CMK (cell line): ENCODE measurements around the gene DPEP2NB.
A peak's percentile ranks its signal among the peaks of the same experiment; 100 is the strongest.
"Not testable (repeated sequence)": the region's sequence is repeated elsewhere in the genome, so short reads cannot be mapped to it uniquely, and the experiment has no call there.

ENCODE experiments used
- DNase-seq: peaks from one replicate; pipeline ENCODE4 v3.0.0-alpha.2; 2010; ENCODE audit warnings: low read depth

The DPEP2NB gene, protein sequence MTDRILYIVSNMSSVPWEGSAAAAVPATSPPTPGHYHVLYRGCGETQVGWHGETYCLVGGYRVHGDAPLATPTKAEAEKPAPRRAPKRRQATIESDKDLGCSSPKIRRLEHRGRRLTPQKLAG

DNA sequence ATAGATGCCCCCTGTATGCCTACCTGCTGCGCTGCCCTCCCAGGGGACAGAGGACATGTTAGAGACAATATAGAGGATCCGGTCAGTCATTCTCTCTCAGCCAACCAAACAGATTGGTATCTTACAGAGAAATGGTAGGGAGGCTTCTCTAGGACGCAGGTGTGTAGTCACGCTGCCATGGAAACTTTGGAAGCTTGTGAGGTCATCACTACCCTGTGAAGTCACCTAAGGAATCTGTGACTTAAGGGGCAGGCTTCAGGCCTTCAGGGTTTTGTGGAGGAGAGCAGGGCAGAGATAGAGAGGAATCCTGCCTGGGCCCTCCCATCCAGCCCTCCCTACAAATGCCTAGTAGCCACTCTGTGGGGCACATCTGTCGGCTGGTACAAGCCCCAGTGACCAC is at the start of gene DPEP2NB:
Gene DPEP2NB (minus strand): TSS at position 231 of the 400 bp plus-strand sequence. CDS start 141 bp downstream, at position 90.
- DNase-seq = no peak

DNA sequence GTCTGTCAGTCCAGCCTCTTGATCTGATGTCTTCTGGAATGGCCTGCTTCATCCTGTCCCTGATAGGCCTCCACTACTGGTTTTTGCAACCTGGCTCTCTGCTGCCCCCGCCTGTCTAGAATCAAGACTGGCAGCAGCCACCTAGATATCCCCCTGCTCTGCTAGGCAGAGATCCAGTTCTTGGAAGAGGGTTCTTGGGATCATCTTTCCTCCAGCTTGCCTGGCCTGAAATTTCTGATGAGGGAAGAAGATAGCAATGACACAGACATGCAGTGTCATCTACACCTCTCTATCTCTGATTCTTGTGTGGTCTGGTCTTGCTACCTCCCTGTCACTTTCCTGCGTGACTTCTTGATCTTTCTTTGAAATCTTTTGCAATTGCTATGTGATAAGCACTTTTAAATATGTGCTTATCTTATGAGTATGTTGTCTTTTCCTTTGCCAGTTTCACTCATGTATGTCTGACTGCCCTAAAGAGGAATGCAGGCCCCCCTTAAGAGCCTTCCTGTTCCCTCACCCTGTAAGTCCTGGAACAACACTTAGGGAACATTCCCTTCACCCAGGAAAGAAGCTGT is 49.2 kb upstream of the DPEP2NB start:
- DNase-seq = peak; percentile 84

DNA sequence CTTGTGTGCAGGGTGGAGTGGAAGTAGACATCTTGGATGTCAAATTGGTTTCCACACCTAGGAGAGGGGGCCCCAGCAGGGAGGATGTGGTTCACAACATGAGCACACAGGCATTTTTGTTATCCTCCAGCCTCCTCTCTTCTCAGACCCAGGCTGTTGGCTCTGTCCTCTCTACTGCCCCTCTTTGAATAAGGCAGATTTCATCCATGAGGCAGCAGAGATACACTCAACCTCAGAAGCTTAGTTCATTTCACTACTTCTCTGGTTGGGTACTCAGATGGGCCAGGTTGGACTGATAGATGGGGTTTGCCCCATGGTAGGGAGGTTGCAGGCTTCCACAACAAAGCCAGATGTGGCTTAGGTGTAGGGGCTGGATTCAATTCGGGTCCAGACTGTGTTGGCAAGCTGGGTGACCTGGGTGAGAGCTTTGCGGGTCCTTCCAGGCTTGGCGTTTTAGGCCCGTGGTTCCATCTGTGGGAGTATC is 47.2 kb upstream of the DPEP2NB start:
- no peak for DNase-seq

DNA sequence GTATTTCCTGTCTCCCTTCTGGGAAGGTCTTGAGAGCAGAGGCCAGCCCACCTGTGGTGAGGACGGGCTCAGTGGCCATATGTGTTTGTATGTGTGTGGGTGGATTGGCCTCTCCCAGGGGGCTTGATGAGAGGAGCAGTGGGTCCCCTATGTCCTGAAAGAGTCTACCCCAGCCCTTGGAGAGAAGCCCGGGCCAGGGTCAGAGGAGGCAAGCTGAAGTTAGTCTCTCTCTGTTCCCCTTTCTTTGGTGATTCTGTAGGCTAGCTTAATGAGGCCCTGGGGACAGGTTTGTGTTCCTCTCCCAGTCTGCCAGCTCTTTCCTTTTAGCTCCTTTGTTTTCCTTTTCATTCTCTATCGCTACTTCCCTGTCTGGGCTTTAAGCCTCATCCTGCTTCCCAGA is 45.7 kb upstream of the DPEP2NB start:
- DNase-seq = no peak

DNA sequence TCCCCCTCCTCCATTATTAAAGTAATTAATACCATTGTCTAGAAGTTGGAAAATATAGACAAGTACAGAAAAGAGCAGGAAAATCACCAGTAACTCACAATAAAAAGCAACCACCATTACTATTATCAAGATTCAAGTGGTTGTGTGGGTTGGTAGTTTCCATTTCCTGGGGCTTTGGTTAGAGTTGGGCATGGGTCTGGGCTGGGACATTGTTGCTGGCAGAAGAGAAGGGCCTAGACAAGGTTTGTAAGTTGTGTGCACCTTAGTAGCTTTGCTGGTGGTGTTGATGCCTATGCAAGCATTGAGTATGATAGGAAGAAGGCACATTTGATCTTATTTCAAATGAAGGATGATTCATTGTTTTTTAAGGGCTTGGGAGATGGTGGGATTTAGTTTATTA is 44.1 kb upstream of the DPEP2NB start:
- DNase-seq = no peak

DNA sequence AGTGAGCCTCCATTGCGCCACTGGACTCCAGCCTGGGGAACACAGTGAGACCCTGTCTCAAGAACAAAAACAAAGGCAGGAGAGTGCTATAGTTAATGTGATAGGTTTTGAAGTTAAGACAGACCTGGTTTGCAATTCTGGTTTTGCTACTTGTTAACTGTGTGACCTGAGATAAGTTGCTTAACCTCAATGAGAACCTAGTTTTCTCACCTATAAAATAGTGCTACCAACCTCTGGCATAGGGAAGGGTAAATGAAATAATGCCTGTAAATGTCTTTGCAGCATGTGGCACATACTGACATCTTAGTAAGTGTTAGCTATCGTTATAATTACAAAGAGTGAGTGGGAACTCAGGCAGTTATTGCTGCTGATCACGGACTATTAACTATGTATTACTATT is 39.7 kb upstream of the DPEP2NB start:
- no peak for DNase-seq

DNA sequence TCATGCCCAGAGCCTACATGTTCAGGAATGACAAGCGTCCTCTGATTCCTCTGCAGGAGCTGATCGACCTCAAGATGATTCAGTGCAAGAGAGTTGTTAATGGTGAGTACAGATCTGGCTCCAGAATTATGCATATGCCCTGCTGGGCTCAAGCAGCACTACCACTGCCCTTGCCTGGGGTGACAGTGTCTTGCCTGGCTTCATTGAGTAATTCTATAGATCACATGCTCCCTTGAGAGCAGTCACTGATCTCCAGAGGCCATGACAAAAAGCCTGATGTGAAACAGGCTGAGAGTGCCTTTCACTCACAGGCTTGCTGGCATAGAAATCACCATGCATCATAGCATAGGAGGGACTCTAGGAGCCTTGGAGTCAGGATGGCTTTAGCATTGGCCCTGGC is 33.7 kb upstream of the DPEP2NB start:
- DNase-seq = no peak

DNA sequence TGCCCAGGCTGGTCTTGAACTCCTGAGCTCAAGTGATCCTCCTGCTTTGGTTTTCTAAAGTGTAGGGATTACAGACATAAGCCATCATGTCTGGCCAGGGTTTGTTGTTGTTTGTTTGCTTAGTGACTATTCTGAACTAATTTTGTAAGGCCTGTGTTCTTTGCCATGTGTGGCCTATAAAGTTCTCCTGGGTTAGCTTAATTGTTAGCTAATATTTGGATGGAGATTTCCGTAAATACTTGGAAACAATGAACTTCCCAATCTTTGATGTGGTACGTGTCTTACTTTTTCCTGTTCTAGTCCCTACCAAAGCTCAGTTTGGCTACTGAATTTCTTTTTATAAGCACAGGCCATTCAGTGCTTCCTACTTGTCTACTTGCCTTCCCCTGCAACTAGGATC is 32.3 kb upstream of the DPEP2NB start:
- no peak for DNase-seq

DNA sequence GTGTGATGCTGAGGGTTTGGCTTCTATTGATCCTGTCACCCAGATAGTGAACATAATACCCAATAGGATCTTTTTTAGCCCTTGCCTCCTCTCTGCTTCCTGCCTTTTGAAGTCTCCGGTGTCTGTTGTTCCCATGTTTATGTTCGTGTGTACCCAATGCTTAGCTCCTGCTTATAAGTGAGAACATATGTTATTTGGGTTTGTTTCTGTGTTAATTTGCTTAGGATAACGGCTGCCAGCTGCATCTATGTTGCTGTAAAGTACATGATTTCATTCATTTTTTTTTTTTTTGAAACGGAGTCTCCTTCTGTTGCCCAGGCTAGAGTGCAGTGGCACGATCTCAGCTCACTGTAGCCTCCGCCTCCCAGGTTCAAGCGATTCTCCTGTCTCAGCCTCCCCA is 30.4 kb upstream of the DPEP2NB start:
- no peak for DNase-seq

DNA sequence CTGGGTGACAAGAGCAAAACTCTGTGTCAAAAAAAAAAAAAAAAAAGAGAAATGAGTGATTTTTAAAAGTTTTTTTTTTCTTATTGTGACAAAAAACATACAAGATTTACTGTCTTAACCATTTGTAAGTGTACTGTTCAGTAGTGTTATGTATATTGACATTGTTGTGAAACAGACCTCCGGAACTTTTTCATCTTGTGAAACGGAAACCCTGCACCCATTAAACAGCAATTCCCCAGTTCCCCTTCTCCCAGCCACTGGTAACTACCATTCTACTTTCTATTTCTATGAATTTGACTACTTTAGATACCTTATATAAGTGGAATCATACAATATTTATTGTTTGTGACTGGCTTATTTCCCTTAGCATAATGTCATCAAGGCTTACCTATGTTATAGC is 26.1 kb upstream of the DPEP2NB start:
- no peak for DNase-seq

DNA sequence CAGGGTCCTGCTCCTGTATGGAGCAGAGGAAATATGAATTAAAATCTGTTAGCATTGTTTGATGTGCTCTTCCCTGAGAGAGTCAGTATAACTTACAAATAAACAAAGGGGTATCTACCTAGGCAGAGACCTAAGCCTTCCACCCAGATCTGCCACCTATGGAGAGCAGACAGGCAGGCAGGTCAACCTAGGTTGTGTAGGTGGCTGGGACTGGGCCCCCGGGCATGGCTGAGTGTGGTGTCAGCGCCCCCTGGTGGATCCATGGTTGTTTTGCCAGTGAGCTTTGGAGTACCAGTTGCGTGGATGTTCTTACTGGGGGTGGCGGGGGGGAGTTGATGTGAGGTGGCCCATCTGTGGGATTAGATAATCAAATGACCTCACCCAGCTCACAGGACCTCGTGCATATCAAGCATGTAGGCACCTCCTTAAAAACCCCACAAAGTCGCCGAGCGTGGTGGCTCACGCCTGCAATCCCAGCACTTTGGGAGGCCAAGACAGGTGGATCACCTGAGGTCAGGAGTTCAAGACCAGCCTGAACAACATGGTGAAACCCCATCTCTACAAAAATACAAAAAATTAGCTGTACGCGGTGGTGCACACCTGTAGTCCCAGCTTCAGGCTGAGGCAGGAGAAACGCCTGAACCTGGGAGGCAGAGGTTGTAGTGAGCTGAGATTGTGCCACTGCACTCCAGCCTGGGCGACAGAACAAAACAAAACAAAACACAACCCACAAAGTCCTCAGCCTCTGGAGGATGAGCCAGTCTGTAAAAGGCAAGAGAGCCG is 25.0 kb upstream of the DPEP2NB start:
- peak; percentile 53 for DNase-seq

DNA sequence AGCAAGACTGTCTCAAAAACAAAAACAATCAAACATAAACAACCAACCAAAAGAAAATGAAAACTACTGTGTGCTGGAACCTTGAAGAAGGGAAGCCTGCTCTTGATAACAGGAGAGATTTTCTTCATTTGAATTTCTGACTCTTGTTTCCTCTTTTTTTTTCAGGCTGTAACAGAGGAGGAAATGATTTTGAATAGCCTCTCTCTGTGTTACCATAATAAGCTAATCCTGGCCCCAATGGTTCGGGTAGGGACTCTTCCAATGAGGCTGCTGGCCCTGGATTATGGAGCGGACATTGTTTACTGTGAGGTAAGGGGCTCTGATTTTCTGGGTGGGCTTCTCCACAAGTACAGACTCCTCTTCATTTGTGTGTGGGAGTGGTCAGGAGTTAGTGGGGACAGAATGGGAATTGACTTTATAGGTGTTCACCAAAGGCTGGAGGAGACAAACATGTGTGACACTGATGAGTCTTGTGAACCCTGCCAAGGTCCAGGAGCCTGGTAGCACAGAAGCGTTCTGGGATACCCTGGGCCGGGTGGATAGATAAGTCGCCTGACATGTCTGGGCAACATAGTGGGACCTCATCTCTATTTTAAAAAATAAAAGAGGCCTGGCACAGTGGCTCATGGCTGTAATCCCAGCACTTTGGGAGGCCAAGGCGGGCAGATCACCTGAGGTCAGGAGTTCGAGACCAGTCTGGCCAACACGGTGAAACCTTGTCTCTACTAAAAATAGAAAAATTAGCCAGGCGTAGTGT is 22.3 kb upstream of the DPEP2NB start:
- DNase-seq = no peak

DNA sequence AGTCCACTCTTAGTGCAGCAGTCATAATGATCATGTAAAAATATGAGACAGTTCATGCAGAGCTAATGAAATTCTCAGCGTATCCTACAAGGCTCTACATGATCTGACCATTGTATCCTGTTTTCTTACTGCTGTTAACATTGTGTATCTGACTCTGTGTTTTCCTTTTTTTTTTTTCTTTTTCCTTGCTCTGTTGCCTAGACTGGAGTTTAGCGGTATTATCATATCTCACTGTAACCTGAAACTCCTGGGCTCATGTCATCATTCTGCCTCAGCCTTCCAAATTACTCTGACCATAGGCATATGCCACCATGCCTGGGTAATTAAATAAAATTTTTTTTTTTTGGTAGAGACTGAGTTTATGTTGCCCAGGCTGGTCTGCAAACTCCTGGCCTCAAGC is 19.5 kb upstream of the DPEP2NB start:
- DNase-seq = no peak

DNA sequence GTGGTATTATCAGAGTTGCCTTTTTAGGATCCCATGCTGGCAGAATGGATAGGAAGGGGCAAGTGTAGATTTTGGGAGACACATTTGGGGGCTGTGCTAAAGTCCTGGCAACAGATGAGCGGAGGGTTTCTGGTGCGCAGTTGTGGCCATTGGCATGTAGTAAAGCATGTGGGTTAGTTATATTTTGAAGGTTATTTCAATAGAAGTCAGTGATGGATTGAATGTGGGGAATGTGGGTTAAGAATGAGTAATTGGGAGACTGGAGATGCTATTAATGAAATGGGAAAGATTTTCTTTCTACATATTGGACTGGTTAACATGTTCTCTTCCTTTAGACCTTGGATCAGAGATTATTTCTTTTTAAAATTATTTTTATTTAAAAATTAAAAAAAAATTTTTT is 17.4 kb upstream of the DPEP2NB start:
- DNase-seq = no peak

DNA sequence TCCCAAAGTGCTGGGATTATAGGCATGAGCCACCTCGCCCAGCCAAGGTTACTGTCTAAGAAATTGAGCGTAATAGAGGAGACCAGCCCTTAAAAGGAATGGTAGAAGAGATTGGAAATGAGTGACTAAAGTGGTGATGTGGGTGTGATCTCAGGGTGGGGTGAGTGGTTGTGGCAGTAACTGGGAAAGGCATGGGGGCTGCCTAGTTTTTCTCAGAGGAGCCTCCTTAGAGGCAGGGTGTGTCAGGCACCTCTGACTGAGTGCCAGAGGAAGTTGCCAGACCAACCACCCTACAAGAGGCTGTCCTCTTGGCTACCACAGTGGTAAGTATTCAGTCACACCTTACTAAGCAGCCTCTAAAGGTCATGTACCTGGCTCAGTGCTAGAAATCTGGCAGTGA is 16.2 kb upstream of the DPEP2NB start:
- no peak for DNase-seq

DNA sequence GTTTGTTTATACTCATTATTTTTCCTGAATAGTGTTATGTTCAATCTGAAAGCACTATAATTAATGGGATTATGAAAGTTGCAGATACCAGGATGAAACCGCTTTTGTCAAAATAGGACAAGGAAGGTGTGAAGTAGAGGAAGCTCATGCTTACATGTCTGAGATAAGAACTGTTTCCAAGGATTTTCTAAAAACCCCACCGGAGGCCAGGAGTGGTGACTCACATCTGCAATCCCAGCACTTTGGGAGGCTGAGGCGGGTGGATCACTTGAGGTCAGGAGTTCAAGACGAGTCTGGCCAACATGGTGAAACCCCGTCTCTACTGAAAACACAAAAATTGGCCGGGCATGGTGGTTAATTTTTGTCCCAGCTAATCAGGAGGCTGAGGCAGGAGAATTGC is 14.4 kb upstream of the DPEP2NB start:
- DNase-seq = not testable (repeated sequence)

DNA sequence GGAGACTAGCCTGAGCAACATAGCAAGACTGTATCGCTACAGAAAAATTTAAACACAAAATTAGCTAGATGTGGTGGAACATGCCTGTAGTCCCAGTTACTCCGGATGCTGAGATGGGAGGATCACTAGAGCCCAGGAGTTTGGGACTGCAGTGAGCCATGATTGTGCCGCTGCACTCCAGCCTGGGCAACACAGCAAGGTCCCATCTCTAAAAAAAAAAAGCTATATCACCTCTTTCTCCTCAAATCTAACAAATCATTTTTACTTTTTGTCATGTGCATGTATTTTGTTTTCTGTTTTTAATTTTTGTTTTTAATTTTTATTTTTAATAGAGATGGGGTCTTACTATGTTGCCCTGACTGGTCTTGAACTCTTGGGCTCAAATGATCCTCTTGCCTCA is 13.3 kb upstream of the DPEP2NB start:
- no peak for DNase-seq

DNA sequence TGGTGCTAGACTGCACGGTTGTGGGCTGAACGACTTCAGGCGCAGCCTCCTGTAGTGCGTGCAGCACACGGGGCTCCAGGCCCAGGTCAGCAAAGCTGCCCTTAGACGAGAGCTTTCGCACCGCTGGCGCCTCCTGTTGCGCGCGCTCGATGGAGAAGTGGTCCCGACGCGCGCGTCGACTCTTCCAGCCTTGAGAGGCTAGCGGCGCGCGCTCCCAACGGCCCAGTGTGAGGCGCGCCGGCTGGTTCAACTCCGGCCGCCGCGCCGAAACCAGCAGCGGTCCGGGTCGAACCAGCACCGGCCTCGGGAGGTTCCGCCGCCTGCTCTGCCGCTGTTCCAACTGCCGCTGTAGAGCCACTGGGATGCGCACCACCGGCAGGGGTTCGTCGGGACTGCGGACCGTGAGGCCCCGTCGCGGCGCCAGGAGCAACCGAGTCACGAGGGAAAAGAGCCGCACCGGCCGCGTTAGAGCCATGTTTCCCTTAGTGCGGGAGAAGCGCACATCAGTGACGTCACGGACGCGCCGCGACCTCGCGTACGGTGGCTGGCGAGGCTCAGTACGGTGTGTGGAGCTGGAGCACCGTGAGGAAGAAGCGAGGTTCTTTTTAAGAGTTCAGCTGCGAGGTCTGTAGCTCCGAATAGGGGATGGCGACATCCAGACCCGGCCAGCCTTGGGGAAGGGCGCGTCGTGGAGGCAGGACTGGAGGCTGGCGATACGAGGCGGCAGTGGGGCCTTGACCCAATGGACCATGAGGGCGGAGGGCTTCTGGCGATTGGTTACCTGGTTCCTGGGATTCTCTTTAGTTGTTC is 7.2 kb upstream of the DPEP2NB start, which contains the start of the genes DDX28 and DUS2:
Gene DDX28 (minus strand): TSS at position 505 of the 810 bp plus-strand sequence. CDS start 30 bp downstream, at position 475.
Gene DUS2 (plus strand): TSS at position 557 of the 810 bp plus-strand sequence. CDS start 14,740 bp downstream, outside the sequence.
- peak; percentile 94 for DNase-seq

DNA sequence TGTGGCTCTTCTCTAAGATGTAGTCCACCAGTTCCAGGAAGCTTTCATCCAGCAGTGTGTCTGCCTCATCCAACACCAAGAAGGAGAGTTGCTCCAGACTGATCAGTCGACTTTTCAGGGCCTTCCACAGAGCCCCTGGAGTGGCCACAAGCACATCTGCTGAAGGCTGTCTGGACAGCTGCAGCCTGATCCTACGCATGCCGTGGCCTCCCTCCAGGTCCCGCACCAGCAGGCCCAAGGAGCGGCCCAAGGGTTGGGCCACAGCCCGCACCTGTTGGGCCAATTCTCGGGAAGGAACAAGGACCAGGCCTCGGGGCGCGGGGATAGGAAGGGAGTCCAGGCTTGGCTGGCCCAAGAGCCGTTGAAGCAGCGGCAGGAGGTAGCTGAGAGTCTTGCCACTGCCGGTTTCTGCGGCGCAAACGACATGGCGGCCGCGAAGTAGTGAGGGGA is 6.6 kb upstream of the DPEP2NB start:
- no peak for DNase-seq

DNA sequence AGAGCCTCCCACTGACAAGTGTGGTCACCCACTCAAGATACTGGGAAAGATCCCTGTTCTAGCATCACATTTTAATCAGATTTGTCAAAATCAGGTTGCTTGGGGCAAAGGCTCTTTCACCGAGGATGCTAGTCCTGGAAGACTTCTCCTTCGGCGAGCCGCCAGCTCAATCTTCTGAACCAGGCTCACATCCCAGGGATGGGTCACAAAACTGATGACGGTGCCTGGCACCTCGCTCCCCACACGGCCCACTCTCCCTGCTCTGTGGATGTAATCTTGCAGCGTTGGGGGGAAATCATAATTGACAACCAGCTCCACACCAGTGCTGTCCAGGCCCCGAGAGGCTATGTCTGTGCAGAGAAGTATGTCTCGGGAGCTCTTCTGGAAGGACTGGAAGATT is 5.8 kb upstream of the DPEP2NB start:
- DNase-seq = no peak

DNA sequence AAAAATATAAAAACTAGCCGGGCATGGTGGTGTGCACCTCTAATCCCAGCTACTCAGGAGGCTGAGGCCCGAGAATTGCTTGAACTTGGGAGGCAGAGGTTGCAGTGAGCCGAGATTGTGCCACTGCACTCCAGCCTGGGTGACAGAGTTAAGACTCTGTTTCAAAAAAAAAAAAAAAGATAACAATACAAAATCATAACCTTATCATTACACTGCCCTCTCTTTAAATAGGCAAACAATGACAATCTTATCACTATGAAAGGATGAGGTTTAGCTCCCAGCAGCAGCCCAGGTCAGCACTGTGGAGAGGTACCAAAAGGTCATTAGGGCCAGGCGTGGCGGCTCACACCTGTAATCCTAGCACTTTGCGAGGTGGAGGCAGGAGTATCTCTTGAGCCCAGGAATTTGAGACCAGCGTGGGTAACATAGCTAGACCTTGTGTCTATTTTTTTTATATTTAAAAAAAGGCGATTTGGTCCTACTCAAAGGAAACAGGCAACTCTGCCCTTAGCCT is 3.5 kb upstream of the DPEP2NB start:
- no peak for DNase-seq
